GM23338 (cell line): ENCODE measurements around the gene CROCC2. TPM values are rescaled to one million over a fixed set of nuclear protein-coding genes. Genes with fewer than 3 reads are reported as not detected.

Source experiments
- ETS1 ChIP-seq: IDR thresholded peaks from 2 replicates; pipeline ENCODE4 v1.6.1; 2016; ENCODE audit warnings: antibody characterized with exemption
- REST ChIP-seq: IDR thresholded peaks from one replicate; pipeline ENCODE4 v1.6.1; 2018; ENCODE audit warnings: antibody characterized with exemption; ENCODE audit not compliant: unreplicated experiment
- ZNF114 ChIP-seq: fragments of 250-450 bp; sonication (Bioruptor Pico); IDR thresholded peaks from 2 replicates; pipeline ENCODE4 v1.5.0; 2020; ENCODE audit warnings: mild to moderate bottlenecking, moderate library complexity
- ZNF331 ChIP-seq: fragments of 250-450 bp; sonication (Bioruptor Pico); IDR thresholded peaks from 2 replicates; pipeline ENCODE4 v1.5.0; 2020; ENCODE audit warnings: low read depth, mild to moderate bottlenecking, moderate library complexity
- ZNF462 ChIP-seq: fragments of 250-450 bp; sonication (Bioruptor Pico); IDR thresholded peaks from 2 replicates; pipeline ENCODE4 v1.5.0; 2020; ENCODE audit warnings: mild to moderate bottlenecking, moderate library complexity
- polyA plus RNA-seq: library from polyadenylated mRNA; unstranded; fragments of >200 nt; fragmentation: Nextera tagmentation; extraction: Ambion mirVana; gene quantifications from 2 replicates; pipeline ENCODE4 v1.2.1, GENCODE V29; 2016
- total RNA-seq: library from RNA; depleted of rRNA; stranded (reverse); fragments of >200 nt; shearing (Covaris generic); gene quantifications from 2 replicates; pipeline ENCODE4 v1.2.3, GENCODE V29; 2014

CROCC2 gene
- total and polyA plus RNA-seq, 2 experiments from 2014 or later: not detected

- no peak for TF ChIP-seq ZNF462 (CRISPR knock-in tag)
- TF ChIP-seq REST: no peak
- TF ChIP-seq ZNF331 (CRISPR knock-in tag): no peak
- TF ChIP-seq ETS1: no peak
- no peak for TF ChIP-seq ZNF114 (CRISPR knock-in tag)
Observed at GRCh38 chr2:240930631-240931318, 24.6 kb downstream of the CROCC2 start (continued).
